Activated naive CD4-positive, alpha-beta T cell (primary cell): ENCODE data around the gene PASD1.
"Not testable (repeated sequence)": the region's sequence is repeated elsewhere in the genome, so short reads cannot be mapped to it uniquely, and the experiment has no call there.

ENCODE experiments used
- DNase-seq, 4 experiments: peaks; one replicate each; lab custom pipeline; 2025; lab: John Stamatoyannopoulos, UW

The PASD1 gene

DNA sequence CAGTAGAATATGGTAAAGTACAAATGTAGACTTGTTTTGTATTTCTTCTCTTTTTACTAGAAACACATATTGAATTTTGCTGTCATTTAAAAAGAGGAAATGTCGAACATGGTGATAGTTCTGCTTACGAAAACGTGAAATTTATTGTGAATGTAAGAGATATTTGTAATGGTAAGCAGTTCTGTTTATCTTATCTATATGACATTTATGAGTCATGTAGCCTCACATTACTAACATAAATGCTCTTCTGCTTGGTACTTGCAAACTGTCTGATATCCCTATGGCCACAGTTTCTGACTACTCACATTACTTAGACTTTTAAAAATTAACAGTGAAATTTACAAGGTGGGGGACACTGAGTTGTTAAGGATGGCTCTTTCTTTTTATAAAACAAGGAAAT lies 57.9 kb downstream of the PASD1 start:
- no peak for DNase-seq

DNA sequence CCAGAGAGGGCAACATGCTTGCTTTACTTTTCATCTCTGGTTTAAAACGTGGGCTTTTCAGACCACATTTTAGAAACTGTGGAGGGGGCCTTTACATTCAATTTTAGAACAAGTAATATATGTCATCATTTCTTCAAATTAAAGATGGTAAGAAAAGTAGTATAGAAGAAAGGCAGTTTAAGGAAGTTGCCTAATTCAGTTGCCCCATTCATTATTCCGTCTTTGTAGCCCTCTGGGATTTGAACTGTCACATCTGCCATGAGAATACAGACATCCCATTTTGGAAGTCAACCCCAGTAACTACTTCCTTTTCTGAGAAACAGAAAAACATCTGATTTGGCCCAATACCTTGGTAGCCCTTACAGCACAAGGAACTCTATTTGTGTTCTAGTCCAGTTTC lies 61.2 kb downstream of the PASD1 start:
- no peak for DNase-seq

DNA sequence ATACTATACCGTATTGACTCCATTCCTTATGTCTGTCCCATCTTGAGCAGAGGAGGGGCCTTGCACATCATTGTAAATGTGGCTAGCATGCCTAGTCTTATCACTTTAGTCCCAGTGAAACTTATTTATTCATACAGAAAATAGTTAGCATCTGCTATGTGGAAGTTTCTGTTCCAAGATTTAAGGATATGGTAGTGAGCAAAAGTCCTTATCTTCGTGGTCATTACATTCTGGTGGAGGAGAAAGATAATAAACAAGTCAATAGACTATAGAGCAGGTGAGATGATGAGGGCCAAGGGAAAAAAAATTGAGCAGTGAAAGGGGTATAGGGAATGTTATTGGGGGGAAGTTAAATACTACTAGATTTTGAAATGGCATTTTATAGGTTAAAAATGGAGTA lies 68.3 kb downstream of the PASD1 start:
- DNase-seq: no peak

DNA sequence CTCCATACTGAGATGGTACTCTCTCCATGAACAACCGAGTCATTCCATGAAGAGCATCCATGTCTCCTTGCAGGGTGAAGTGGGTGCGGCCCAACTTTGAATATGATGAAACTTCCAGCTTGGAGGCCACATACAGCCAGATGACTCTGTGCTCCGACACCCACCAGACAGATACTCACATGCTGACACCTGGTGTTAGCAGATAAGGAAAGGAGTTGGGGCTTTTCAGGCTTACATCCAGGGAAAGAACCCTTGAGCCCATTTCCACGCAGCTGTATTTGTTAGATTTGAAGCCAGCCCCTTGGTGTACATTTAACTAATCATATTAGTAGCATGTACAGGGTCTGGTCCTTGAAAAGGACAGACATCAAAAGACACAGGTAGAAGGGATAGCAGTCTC lies 69.7 kb downstream of the PASD1 start:
- DNase-seq: no peak

DNA sequence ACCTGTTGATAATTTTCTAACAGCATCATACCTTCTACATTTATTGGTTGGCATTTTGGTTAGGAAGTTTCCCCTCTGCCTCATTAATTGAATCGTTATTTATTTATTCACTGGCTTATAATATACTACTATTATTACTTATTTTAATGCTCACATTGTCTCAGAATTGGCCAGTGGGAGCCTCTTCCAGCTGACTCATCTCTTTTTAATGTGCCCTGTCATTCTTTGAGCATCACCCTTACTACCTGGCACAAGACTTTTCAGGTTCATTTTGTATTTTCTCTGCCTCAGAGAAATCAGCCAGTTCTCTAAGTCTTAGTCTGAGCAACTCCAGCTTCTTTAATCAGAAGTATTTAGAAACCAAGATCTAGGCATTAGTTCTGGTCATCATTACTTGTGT lies 71.5 kb downstream of the PASD1 start:
- DNase-seq: no peak

DNA sequence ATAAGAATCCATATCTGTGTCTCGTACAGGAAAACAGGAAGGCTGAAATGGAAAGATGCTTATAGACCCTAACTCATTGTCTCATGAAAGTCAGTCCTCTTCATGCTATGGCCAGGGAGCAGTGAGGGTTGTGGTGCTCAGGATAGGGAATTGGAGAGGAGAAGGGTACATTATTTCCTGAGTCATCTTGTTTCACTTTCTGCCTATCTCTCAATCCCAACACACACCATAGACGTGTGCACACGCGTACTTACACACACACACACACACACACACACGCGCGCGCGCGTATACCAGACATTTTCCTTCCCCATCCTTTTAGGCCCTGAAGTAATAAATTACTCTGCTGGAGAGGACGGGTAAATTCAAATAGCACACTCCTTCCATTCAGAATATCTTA lies 78.1 kb downstream of the PASD1 start:
- no peak for DNase-seq

DNA sequence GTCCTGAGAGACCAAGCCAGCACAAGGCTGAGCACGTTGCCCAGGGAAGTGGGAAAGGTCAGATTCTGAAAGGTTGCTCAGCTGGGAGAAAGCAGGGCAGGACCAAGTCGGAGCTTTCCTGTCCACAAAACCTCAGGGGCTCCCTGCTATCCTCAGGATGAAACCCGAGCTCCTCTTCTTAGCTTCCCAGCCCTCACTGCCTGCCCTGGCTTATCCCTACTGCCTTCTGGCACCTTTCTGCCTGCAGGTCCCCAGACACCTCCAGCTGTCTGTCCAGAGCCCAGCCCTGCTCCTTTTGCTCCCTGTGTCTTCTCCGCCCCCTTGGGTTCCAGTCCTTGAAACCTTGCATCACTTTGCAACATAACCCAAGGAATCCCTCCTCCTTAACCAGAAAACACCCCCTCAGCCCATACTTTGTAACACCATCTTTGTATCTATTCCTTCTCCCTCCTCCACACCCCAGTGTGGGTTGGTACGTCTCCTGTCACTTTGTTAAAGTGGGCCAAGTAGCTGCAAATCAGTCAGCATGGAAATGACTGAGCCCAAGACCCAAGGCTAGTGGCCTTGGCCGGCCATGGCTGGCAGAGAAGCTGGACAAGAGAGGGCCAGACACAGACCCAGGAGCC lies 111.8 kb downstream of the PASD1 start:
- no peak for DNase-seq

DNA sequence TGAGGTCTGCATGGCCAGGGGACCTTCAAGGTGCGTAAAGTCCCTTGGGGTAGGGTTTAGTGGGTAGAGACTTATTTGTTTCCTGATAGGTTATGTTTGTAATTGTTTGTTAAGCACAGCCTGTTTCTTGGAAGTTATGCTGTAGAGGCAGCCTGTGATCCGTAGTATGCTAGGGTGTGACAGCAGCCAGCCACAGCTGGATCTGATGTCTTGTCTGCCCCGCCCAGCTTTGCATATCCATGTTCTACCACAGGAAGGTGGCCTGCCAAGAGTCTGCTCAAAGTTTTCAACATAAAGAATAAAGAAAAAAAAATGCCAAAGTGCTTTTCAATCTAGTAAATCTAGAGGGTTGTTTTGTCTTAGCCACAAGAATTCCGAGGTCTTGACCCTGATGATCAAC lies 112.7 kb downstream of the PASD1 start:
- no peak for DNase-seq

DNA sequence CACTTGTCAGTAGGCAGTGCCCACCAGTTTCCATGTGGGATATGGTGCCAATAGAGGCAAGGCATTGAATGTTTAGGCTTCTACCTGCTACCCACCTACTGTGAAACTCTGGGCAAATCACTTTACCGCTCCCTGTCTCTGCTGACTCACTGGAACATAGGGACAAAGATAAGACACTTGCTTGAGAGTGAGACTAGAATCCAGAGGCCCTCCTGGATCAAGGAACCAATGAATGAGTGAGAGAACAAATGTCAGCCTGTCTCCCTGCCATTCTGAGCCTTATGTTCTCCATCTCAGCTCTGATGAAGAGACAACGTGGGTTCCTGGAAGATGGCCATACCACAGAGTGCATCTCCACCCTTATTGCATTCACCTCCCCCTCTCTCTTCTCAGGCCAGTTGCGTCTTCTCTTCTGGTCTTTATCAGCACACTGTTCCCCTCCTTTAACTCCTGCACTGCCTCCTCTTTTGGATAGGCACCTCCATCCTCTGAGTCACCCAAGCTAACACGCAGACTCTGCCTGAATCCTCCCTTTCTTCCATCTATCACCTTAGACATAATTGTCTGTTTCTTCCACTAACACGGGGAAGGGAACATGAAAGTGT lies 116.4 kb downstream of the PASD1 start:
- DNase-seq: no peak

DNA sequence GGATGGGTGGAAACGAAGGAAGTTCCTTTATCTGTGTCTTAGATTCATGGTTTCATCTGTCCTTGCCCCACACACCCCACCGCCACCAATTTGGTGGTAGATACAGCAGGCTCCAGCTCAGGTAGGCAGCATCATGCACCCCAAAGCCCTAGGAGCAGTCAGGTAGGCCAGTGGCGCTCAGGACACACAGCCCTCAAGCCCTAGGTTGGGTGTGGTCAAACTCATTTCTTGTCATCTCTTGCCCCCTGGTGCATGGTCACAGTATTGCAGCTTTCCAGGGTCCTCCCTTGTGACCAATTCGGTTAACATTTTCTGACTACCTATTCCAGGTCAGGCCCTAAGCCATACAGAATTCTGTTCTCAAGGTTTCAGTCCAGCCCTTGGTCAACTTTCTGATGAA lies 117.3 kb downstream of the PASD1 start:
- DNase-seq: peak; percentile 5 to 36 (median 17)

DNA sequence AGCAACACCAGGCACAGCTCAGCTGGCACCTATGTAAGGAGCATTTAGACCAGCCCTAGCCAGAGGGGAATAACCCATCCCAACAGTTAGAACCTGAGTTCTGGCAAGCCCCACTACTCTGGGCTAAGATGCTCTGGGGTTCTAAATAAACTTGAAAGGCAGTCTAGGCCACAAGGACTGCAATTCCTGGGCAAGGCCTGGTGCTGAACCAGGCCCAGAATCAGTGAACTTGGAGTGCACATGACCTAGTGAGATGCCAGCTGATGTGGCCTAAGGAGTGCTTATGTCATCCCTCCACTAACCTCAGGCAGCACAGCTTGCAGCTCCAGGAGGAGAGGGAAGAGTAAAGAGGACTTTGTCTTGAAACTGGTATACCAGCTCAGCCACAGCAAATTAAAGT lies 124.2 kb downstream of the PASD1 start:
- DNase-seq: no peak

DNA sequence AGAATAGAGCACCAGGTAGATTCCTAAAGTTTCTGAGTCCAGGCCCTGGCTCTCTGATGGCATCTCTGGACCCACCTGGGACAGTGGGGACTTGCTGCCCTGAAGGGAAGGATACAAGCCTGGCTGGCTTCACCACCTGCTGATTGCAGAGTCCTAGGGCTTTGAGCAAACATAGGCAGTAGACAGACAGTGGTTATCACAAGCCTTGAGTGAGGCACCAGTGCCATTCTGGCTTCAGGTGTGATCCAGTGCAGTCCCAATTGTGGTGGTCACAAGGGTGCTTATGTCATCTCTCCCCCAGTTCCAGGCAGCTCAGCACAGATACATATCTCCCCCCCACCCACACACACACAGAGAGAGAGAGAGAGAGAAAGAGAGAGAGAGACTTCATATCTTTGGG lies 125.2 kb downstream of the PASD1 start:
- DNase-seq: no peak

DNA sequence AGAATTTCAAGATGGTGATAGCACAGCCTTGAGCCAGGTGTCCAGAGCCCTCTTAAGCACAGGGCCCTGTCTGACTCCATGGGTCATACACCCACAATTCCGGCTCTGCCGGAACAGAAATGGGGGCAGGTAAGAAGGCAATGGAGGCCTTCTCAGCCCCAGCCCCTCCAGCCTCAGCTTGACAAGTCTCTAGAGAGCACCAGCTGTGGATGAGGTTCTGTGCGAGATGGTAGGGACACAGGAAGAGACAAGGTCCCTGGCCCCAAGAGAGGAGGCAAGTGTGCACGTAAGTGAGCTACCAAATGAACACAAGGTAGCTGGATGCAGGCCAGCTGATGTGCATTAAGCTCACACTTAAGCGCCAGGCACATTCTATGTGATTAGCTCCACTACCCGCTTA lies 129.3 kb downstream of the PASD1 start:
- no peak for DNase-seq

DNA sequence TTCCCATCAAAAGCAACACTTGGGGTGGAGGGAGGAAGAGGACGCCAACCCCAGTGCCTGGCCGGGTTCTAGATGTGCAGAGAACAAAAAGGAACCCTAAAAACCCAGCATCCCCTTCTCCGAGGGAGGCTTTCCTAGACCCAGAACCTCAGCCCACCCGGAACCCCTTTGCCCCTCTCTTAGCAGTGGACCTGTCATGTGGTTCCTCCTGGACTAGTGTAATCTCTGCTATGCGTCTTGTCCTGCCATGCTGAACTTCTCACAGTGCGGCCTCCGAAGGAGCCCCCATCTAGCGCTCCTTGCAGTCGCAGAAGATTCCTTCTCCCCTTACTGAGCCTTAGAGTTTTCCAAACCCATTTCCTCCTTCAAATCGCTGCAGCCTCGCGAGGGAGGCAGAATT lies 130.6 kb downstream of the PASD1 start:
- no peak for DNase-seq

DNA sequence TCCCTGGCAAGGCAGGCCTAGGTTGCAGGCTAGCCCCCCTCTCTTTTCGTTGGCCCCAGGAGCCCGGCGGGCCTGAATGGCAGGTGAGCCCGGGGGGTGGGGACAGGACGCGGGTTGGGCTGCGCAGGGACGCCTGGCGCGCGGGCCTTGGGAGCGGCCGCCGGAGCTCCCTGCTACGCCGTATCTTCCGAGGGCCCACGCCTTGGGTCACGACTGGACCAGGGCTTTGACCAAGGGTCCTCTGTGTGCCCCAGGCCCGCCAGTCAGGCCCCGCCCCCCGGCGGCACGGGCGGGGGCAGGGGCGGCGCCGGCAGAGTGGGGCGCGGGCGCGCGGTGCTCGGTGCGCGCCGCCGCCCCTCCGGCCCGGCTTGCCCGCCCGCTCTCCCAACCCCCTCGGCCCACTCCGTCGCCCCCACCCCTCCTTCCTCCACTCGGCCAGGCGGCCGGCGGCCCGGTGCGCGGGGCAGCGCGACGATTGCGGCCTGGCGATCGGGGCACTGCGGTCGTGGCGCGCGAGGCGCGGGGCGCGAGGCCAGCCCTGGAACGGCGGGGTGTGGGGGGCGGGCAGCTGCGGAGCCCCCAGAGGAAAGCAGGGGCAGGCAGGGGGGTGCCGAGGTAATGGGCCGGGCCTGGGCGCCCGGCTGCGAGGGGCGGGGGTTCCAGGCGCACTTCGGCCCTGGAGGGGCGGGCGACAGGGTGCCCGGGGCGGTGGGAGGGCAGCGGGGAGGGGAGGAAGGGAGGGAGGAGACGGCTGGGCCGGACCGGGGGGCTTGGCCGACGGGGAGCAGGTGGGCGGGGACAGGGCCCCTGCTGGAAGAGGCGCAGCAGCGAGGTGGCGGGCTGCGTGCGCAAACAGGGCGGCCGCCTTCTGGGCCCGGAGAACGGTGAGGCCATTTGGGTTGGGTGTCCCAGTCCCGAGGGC lies 131.4 kb downstream of the PASD1 start, which contains the start of gene PRRG3:
TSS of gene PRRG3 (plus strand) at position 798 of the 922 bp plus-strand sequence. CDS start 3,357 bp downstream, outside the sequence.
- DNase-seq: no peak

DNA sequence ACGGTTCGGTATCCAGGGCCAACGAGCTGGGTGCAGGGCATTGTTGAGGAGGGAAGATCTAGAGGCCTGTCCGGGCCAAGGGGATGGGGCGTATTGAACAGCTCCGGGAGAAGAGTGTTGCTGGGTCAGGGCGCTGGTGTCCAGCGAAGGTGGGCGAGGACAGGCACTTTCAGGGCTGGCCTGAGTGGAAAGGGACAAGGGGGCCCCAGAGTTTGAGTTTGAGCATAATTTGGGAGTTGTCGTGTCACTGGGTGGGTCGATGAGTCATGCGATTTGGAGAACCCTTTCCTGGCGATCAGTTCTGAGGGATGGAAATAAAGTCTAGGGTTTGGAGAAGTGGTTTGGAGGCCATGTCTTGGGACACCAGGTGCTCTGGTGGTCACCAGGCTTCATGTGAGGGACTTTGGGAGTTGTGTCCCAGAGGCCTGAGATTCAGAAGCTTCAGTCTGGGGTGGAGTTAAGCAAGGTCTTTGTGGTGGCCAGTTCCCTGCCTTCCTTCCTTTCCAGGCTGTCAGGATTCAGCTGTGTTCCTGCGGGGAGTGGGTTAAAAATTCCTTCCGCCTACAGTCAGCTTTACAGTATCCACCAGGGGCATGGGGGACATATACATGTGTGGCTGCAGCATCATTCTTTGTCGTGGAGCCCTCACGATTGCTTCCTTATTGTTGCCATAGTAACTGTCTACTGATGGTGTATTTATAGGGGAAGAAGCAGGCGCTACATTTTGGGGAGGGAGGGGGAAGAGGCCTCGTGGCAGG lies 132.3 kb downstream of the PASD1 start:
- DNase-seq: no peak

DNA sequence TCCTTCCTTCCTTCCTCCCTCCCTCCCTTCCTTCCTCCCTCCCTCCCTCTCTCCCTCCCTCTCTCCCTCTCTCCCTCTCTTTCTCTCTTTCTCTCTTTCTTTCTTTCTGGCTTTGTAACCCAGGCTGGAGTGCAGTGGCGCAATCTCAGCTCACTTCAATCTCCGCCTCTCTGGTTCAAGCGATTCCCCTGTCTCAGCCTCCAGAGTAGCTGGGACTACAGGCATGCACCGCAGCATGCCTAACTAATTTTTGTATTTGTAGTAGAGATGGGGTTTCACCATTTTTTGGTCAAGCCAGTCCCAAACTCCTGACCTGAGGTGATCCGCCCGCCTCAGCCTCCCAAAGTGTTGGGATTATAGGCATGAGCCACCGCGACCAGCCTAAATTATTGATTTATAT lies 133.6 kb downstream of the PASD1 start:
- not testable (repeated sequence) for DNase-seq

DNA sequence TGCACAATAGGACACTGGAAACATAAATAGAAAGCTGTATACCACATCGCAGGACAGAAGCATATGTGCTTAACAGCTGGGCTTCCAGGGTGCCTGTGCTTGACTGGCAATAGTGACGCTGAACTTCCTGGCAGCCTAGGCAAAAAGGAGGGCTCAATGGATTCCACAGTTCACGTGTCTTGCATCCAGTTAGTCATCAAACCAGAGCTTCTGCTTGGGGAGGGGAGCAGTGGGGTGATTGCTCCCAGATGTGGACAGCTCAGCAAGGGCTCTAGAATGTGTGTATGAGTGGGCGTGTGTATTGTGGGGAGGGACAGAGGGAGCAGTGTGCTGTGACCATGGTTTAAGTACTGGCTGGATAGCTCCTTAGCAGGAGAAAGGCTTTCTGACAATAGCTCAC lies 134.0 kb downstream of the PASD1 start:
- no peak for DNase-seq

DNA sequence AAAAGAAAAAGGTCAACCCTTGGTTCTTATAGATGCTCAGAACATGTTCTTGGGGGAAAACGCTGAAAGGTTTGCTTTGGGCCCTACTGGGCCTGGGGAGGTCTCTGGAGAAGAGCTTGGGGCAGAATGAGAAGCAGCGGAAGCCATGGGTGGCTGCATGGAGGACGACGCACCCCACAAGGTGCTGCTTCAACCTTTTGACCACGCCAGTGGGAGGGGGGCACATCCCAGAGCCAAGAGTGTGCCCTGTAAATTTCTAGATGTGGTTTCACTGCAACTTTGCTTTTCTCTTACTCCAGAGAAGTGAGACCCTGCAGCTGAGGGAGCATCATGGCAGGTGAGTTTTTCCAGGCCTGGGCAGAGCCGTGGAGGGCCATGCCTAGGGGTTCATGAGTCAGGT lies 135.0 kb downstream of the PASD1 start:
- no peak for DNase-seq

DNA sequence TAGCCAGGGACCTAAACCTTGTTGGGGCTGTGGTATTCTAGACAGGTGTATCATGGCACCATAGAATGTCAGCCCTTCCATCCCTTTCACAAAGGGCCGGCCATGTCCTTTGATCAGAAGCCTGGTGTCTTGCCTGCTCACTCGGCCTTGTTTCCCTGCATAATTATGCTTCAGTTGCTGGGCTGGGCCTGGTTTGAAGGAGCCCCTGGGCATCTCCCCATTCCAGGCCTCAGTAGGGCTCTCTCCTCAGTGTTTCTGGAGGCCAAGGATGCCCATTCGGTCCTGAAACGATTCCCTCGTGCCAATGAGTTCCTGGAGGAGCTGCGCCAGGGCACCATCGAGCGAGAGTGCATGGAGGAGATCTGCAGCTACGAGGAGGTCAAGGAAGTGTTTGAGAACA lies 136.3 kb downstream of the PASD1 start:
- DNase-seq: no peak

DNA sequence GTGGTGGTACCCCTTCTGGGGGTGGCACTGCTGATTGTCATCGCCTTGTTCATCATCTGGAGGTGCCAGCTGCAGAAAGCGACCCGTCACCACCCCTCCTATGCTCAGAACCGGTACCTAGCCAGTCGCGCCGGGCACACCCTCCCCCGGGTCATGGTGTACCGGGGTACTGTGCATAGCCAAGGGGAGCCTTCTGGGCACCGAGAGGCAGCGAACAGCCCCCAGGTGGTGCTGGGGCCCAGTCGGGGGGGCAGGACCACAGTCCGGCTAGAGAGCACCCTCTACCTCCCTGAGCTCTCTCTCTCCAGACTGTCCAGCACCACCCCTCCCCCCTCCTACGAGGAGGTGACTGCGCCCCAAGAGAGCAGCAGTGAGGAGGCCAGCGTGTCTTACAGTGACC lies 137.1 kb downstream of the PASD1 start:
- no peak for DNase-seq

DNA sequence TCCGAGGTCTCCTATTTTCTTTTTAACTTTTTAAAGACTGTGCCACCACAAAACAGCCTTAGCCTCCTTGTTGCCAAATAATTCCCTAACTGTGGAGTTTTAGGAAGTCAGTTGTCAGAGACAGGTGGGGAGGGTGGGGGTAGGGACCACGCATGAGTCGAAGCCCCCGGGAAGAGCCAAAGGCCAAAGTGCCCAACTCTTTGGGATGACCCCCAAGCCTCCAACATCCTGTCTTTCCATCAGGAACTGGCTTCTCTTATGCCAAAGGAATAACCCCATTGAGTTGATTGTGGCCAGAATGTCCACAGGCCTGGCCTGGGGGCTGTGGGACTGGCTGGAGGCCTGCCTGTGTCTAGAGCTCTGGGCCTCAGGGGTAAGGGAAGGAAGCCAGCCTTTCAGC lies 137.6 kb downstream of the PASD1 start:
- DNase-seq: no peak
